Activated CD4-positive, CD25-positive, alpha-beta regulatory T cell treated with anti-CD3 and anti-CD28 coated beads, Interleukin-2, amount 50 U/mL, for 16 hours (primary cell): ENCODE data around the gene FAM187B.

Experiments
- DNase-seq: peaks from one replicate; pipeline ENCODE4 v3.0.0-alpha.2; 2020; ENCODE audit warnings: low read depth, low spot score

Gene FAM187B

GRCh38 chr19:35178701-35179100, 49.8 kb downstream of the FAM187B start:
- DNase-seq = no peak

DNA sequence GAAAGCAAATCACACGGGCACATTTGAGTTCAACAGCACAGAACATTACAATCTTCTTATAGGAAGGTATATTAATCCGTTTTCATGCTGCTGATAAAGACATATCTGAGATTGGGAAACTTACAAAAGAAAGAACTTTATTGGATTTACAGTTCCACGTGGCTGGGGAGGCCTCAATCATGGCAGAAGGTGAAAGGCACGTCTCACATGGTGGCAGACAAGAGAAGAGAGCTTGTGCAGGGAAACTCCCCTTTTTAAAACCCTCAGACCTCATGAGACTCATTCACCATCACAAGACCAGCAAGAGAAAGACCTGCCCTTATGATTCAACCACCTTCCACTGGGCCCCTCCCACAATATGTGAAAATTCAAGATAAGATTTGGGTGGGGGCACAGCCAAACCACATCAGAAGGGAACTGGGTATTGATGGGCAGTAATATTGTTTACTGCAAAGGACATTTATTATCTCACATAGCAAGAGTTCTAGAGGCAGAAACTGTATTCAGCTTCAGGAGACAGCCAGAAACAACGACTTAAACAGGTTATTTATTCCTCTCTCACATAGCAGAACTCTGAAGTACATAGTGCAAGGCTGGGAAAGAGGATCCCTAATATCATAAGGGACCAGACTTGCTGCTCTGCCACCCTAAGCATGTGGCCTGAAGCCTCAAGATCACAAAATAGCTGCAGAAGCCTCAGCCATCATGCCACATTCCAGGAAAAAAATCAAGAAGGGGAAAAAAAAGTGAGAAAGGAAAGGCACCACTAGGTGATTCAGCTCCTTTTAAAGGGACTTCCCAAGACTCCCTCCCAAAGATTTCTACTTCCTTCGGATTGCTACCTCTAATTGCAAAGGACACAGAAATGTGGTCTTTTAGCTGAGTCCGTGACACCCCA, 50.9 kb downstream of the FAM187B start:
- DNase-seq = no peak

DNA sequence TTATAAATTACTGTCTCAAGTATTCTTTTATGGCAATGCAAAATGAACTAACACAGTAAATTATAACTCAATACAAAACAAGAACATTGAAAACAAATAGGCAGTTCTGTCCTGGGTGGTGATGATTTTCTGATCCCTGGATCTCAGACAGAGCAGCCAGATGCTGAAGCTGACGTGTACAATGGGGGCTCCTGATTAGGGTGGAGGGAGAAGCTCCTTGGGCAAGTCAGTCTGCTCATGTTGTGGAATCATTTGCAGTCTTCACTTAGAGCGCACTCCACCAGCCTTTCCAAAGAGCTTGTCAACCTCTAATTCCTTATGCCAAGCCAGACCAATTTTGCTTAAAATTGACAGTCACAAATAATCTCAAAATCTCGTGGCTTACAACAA, 52.4 kb downstream of the FAM187B start:
- no peak for DNase-seq
